Measurements from ENCODE around the gene ZC3H15.
"Not testable (repeated sequence)": the region's sequence is repeated elsewhere in the genome, so short reads cannot be mapped to it uniquely, and the experiment has no call there.

The ZC3H15 gene

GRCh38 chr2:186486651-186487647 lies 889 bp downstream of the ZC3H15 start:
- peak overlapping the region; percentile 73 for H3K4me3 ChIP-seq (ENCODE audit: low read depth, low read length)
- no peak for DNase-seq (ENCODE audit: low read depth)

- no peak for DNase-seq (ENCODE audit: low read depth)
- no peak overlapping the region for H3K4me3 ChIP-seq (ENCODE audit: low read depth, low read length)
Measured at GRCh38 chr2:186493564-186494085, 7.6 kb downstream of the ZC3H15 start.

- H3K4me3 ChIP-seq (ENCODE audit: low read depth, low read length), result no peak overlapping the region
- DNase-seq (ENCODE audit: low read depth), result no peak
Measured at GRCh38 chr2:186496401-186496800, 10.3 kb downstream of the ZC3H15 start.

GRCh38 chr2:186497928-186498327 lies 11.9 kb downstream of the ZC3H15 start:
- DNase-seq (ENCODE audit: low read depth), result no peak
- H3K4me3 ChIP-seq (ENCODE audit: low read depth, low read length), result no peak overlapping the region

- no peak for DNase-seq (ENCODE audit: low read depth)
- H3K4me3 ChIP-seq (ENCODE audit: low read depth, low read length), result no peak overlapping the region
Measured at GRCh38 chr2:186498834-186499233, 12.8 kb downstream of the ZC3H15 start.

- H3K4me3 ChIP-seq (ENCODE audit: low read depth, low read length), result no peak overlapping the region
- no peak for DNase-seq (ENCODE audit: low read depth)
Measured at GRCh38 chr2:186503827-186504606, 18.0 kb downstream of the ZC3H15 start.

- no peak overlapping the region for H3K4me3 ChIP-seq (ENCODE audit: low read depth, low read length)
- no peak for DNase-seq (ENCODE audit: low read depth)
Measured at GRCh38 chr2:186508263-186508662, 22.2 kb downstream of the ZC3H15 start.

GRCh38 chr2:186515376-186515775 lies 29.3 kb downstream of the ZC3H15 start:
- DNase-seq (ENCODE audit: low read depth), result no peak
- H3K4me3 ChIP-seq (ENCODE audit: low read depth, low read length), result no peak overlapping the region

- DNase-seq (ENCODE audit: low read depth), result no peak
- no peak overlapping the region for H3K4me3 ChIP-seq (ENCODE audit: low read depth, low read length)
Measured at GRCh38 chr2:186516396-186516795, 30.3 kb downstream of the ZC3H15 start.

- no peak for DNase-seq (ENCODE audit: low read depth)
- H3K4me3 ChIP-seq (ENCODE audit: low read depth, low read length), result no peak overlapping the region
Measured at GRCh38 chr2:186517090-186517489, 31.0 kb downstream of the ZC3H15 start.

GRCh38 chr2:186518291-186518690 lies 32.2 kb downstream of the ZC3H15 start:
- no peak overlapping the region for H3K4me3 ChIP-seq (ENCODE audit: low read depth, low read length)
- no peak for DNase-seq (ENCODE audit: low read depth)

GRCh38 chr2:186518945-186519344 lies 32.9 kb downstream of the ZC3H15 start:
- no peak overlapping the region for H3K4me3 ChIP-seq (ENCODE audit: low read depth, low read length)
- DNase-seq (ENCODE audit: low read depth), result no peak

GRCh38 chr2:186521570-186522153 lies 35.6 kb downstream of the ZC3H15 start:
- DNase-seq (ENCODE audit: low read depth), result not testable (repeated sequence)

GRCh38 chr2:186522450-186522849 lies 36.4 kb downstream of the ZC3H15 start:
- no peak for DNase-seq (ENCODE audit: low read depth)
- H3K4me3 ChIP-seq (ENCODE audit: low read depth, low read length), result no peak overlapping the region

More at GRCh38 chr2:186521570-186522153, 35.6 kb downstream of the ZC3H15 start:
- not testable (repeated sequence) for H3K4me3 ChIP-seq (ENCODE audit: low read depth, low read length)

GRCh38 chr2:186523791-186524190 lies 37.7 kb downstream of the ZC3H15 start:
- H3K4me3 ChIP-seq (ENCODE audit: low read depth, low read length), result no peak overlapping the region
- DNase-seq (ENCODE audit: low read depth), result no peak

GRCh38 chr2:186526281-186526680 lies 40.2 kb downstream of the ZC3H15 start:
- H3K4me3 ChIP-seq (ENCODE audit: low read depth, low read length), result no peak overlapping the region
- no peak for DNase-seq (ENCODE audit: low read depth)

GRCh38 chr2:186530314-186530713 lies 44.3 kb downstream of the ZC3H15 start:
- DNase-seq (ENCODE audit: low read depth), result no peak
- H3K4me3 ChIP-seq (ENCODE audit: low read depth, low read length), result no peak overlapping the region

GRCh38 chr2:186531257-186531775 lies 45.3 kb downstream of the ZC3H15 start:
- no peak overlapping the region for H3K4me3 ChIP-seq (ENCODE audit: low read depth, low read length)
- DNase-seq (ENCODE audit: low read depth), result no peak

- no peak overlapping the region for H3K4me3 ChIP-seq (ENCODE audit: low read depth, low read length)
- DNase-seq (ENCODE audit: low read depth), result no peak
Measured at GRCh38 chr2:186532891-186533290, 46.8 kb downstream of the ZC3H15 start.

All from skeletal muscle cell (primary cell).